Dendritic cell treated with granulocyte-macrophage colony-stimulating factor and Interleukin-4, amounts not matched to agents 40 ng/mL and 50 ng/mL, for 4 days (primary cell): ENCODE results near the gene MYO16.

Experiments
- H3K27ac Mint-ChIP-seq: one replicate; pipeline ENCODE4 v1.8.0; 2022; ENCODE audit warnings: mild to moderate bottlenecking, mixed read lengths
- H3K27me3 Mint-ChIP-seq: one replicate; pipeline ENCODE4 v1.8.0; 2022; ENCODE audit warnings: mild to moderate bottlenecking, mixed read lengths
- H3K36me3 Mint-ChIP-seq: one replicate; pipeline ENCODE4 v1.8.0; 2022; ENCODE audit warnings: low read depth, mixed read lengths
- H3K4me1 Mint-ChIP-seq: one replicate; pipeline ENCODE4 v1.8.0; 2022; ENCODE audit warnings: low read depth, mixed read lengths
- H3K4me3 Mint-ChIP-seq: one replicate; pipeline ENCODE4 v1.8.0; 2022; ENCODE audit warnings: mild to moderate bottlenecking, moderate library complexity, mixed read lengths
- H3K9me3 Mint-ChIP-seq: one replicate; pipeline ENCODE4 v1.8.0; 2022; ENCODE audit warnings: mixed read lengths
- intact Hi-C: fragments of 100-400 bp; cut with micrococcal nuclease; formaldehyde crosslinking; loops from one replicate; pipeline ENCODE4 v1.15.0; 2022

Gene MYO16

GRCh38 chr13:108632649-108633167 is 3.3 kb downstream of the MYO16 start:
- H3K4me1 Mint-ChIP-seq: no peaks in the 10 kb centered on the region
- H3K4me3 Mint-ChIP-seq: no peak overlapping the region
- intact Hi-C loops: no loop called here
- no peaks in the 10 kb centered on the region for H3K9me3 Mint-ChIP-seq
- H3K27me3 Mint-ChIP-seq: no peaks in the 10 kb centered on the region
- H3K27ac Mint-ChIP-seq: no peak overlapping the region
- H3K36me3 Mint-ChIP-seq: no peaks in the 10 kb centered on the region

- Mint-ChIP-seq H3K4me3 (no peak overlapping the region), H3K4me1 (no peaks in the 10 kb centered on the region), H3K9me3 (peaks cover 6% of the 10 kb centered on the region), H3K36me3 (no peaks in the 10 kb centered on the region), H3K27ac (no peak overlapping the region), H3K27me3 (no peaks in the 10 kb centered on the region)
- intact Hi-C loops: no loop called here
These were observed 9.5 kb downstream of the MYO16 start for GRCh38 chr13:108638901-108639300.

- intact Hi-C loops: no loop called here
- H3K4me1 Mint-ChIP-seq: no peaks in the 10 kb centered on the region
These were observed 14.4 kb downstream of the MYO16 start for GRCh38 chr13:108643646-108644353.

GRCh38 chr13:108645376-108645775 is 16.0 kb downstream of the MYO16 start:
- no peaks in the 10 kb centered on the region for H3K4me1 Mint-ChIP-seq

More at GRCh38 chr13:108643646-108644353, 14.4 kb downstream of the MYO16 start:
- Mint-ChIP-seq H3K9me3 (peaks cover 28% of the 10 kb centered on the region), H3K27ac (no peak overlapping the region), H3K36me3 (no peaks in the 10 kb centered on the region), H3K4me3 (no peak overlapping the region), H3K27me3 (no peaks in the 10 kb centered on the region)

GRCh38 chr13:108650271-108650670 is 20.9 kb downstream of the MYO16 start:
- H3K4me3 Mint-ChIP-seq: no peak overlapping the region
- intact Hi-C loops: no loop called here
- H3K4me1 Mint-ChIP-seq: no peaks in the 10 kb centered on the region
- H3K27me3 Mint-ChIP-seq: no peaks in the 10 kb centered on the region
- H3K27ac Mint-ChIP-seq: no peak overlapping the region
- peaks cover 36% of the 10 kb centered on the region for H3K9me3 Mint-ChIP-seq
- H3K36me3 Mint-ChIP-seq: no peaks in the 10 kb centered on the region

More at GRCh38 chr13:108645376-108645775, 16.0 kb downstream of the MYO16 start:
- H3K9me3 Mint-ChIP-seq: peaks cover 34% of the 10 kb centered on the region
- intact Hi-C loops: no loop called here
- no peak overlapping the region for H3K4me3 Mint-ChIP-seq
- H3K27ac Mint-ChIP-seq: no peak overlapping the region
- no peaks in the 10 kb centered on the region for H3K36me3 Mint-ChIP-seq
- H3K27me3 Mint-ChIP-seq: no peaks in the 10 kb centered on the region

- intact Hi-C loops: no loop called here
- Mint-ChIP-seq H3K27ac (no peak overlapping the region), H3K9me3 (peaks cover 40% of the 10 kb centered on the region), H3K27me3 (no peaks in the 10 kb centered on the region), H3K4me3 (no peak overlapping the region), H3K4me1 (no peaks in the 10 kb centered on the region), H3K36me3 (no peaks in the 10 kb centered on the region)
These were observed 27.3 kb downstream of the MYO16 start for GRCh38 chr13:108656742-108657141.

- no peaks in the 10 kb centered on the region for H3K36me3 Mint-ChIP-seq
- no peak overlapping the region for H3K27ac Mint-ChIP-seq
- no peaks in the 10 kb centered on the region for H3K27me3 Mint-ChIP-seq
- intact Hi-C loops: no loop called here
- H3K4me3 Mint-ChIP-seq: no peak overlapping the region
- peaks cover 44% of the 10 kb centered on the region for H3K9me3 Mint-ChIP-seq
- H3K4me1 Mint-ChIP-seq: no peaks in the 10 kb centered on the region
These were observed 28.1 kb downstream of the MYO16 start for GRCh38 chr13:108657519-108657918.

- H3K9me3 Mint-ChIP-seq: peaks cover 26% of the 10 kb centered on the region
- H3K36me3 Mint-ChIP-seq: no peaks in the 10 kb centered on the region
- no peak overlapping the region for H3K4me3 Mint-ChIP-seq
- no peak overlapping the region for H3K27ac Mint-ChIP-seq
- no peaks in the 10 kb centered on the region for H3K4me1 Mint-ChIP-seq
- intact Hi-C loops: no loop called here
- H3K27me3 Mint-ChIP-seq: no peaks in the 10 kb centered on the region
These were observed 33.1 kb downstream of the MYO16 start for GRCh38 chr13:108662528-108662927.

- Mint-ChIP-seq H3K4me3 (no peak overlapping the region), H3K4me1 (no peaks in the 10 kb centered on the region), H3K27ac (no peak overlapping the region), H3K9me3 (peaks cover 24% of the 10 kb centered on the region), H3K27me3 (no peaks in the 10 kb centered on the region), H3K36me3 (no peaks in the 10 kb centered on the region)
- intact Hi-C loops: no loop called here
These were observed 34.3 kb downstream of the MYO16 start for GRCh38 chr13:108663710-108664109.

GRCh38 chr13:108667205-108667604 is 37.8 kb downstream of the MYO16 start:
- no peak overlapping the region for H3K27ac Mint-ChIP-seq
- peaks cover 24% of the 10 kb centered on the region for H3K9me3 Mint-ChIP-seq
- H3K4me3 Mint-ChIP-seq: no peak overlapping the region
- H3K4me1 Mint-ChIP-seq: no peaks in the 10 kb centered on the region
- H3K36me3 Mint-ChIP-seq: no peaks in the 10 kb centered on the region
- no peaks in the 10 kb centered on the region for H3K27me3 Mint-ChIP-seq
- intact Hi-C loops: no loop called here

- peaks cover 24% of the 10 kb centered on the region for H3K9me3 Mint-ChIP-seq
- intact Hi-C loops: no loop called here
- H3K4me3 Mint-ChIP-seq: no peak overlapping the region
These were observed 40.0 kb downstream of the MYO16 start for GRCh38 chr13:108669381-108669780.

GRCh38 chr13:108674346-108674745 is 44.9 kb downstream of the MYO16 start:
- H3K4me1 Mint-ChIP-seq: no peaks in the 10 kb centered on the region
- peaks cover 3% of the 10 kb centered on the region for H3K9me3 Mint-ChIP-seq
- intact Hi-C loops: no loop called here
- no peak overlapping the region for H3K4me3 Mint-ChIP-seq
- H3K27ac Mint-ChIP-seq: no peak overlapping the region
- H3K36me3 Mint-ChIP-seq: no peaks in the 10 kb centered on the region
- no peaks in the 10 kb centered on the region for H3K27me3 Mint-ChIP-seq

More at GRCh38 chr13:108669381-108669780, 40.0 kb downstream of the MYO16 start:
- Mint-ChIP-seq H3K27me3 (no peaks in the 10 kb centered on the region), H3K36me3 (no peaks in the 10 kb centered on the region), H3K27ac (no peak overlapping the region), H3K4me1 (no peaks in the 10 kb centered on the region)

GRCh38 chr13:108674771-108675170 is 45.4 kb downstream of the MYO16 start:
- Mint-ChIP-seq H3K36me3 (no peaks in the 10 kb centered on the region), H3K27me3 (no peaks in the 10 kb centered on the region)

GRCh38 chr13:108676620-108677019 is 47.2 kb downstream of the MYO16 start:
- intact Hi-C loops: no loop called here
- Mint-ChIP-seq H3K4me3 (no peak overlapping the region), H3K9me3 (peaks cover 7% of the 10 kb centered on the region), H3K4me1 (no peaks in the 10 kb centered on the region), H3K27ac (no peak overlapping the region), H3K36me3 (no peaks in the 10 kb centered on the region), H3K27me3 (no peaks in the 10 kb centered on the region)

More at GRCh38 chr13:108674771-108675170, 45.4 kb downstream of the MYO16 start:
- Mint-ChIP-seq H3K27ac (no peak overlapping the region), H3K9me3 (no peaks in the 10 kb centered on the region), H3K4me1 (no peaks in the 10 kb centered on the region), H3K4me3 (no peak overlapping the region)
- intact Hi-C loops: no loop called here

GRCh38 chr13:108677806-108678205 is 48.4 kb downstream of the MYO16 start:
- H3K27me3 Mint-ChIP-seq: no peaks in the 10 kb centered on the region
- H3K9me3 Mint-ChIP-seq: peaks cover 12% of the 10 kb centered on the region
- no peaks in the 10 kb centered on the region for H3K4me1 Mint-ChIP-seq
- intact Hi-C loops: no loop called here
- no peak overlapping the region for H3K27ac Mint-ChIP-seq
- no peaks in the 10 kb centered on the region for H3K36me3 Mint-ChIP-seq
- no peak overlapping the region for H3K4me3 Mint-ChIP-seq
